Fibroblast of villous mesenchyme (primary cell): Measurements from ENCODE around the gene TBX2. TPM values are rescaled to one million over a fixed set of nuclear protein-coding genes. Genes with fewer than 3 reads are reported as not detected.
A peak's percentile ranks its signal among the peaks of the same experiment; 100 is the strongest.
"Not testable (repeated sequence)": the region's sequence is repeated elsewhere in the genome, so short reads cannot be mapped to it uniquely, and the experiment has no call there.

Source experiments
- DNase-seq: peaks from one replicate; pipeline ENCODE4 v3.0.0-alpha.2; 2010; ENCODE audit warnings: low read depth
- H3K4me3 ChIP-seq: 2 replicates; pipeline ENCODE4 v1.5.1; 2011; ENCODE audit warnings: low read depth, mild to moderate bottlenecking, low read length
- CTCF ChIP-seq: IDR thresholded peaks from 2 replicates; pipeline ENCODE4 v1.5.1; 2012; ENCODE audit warnings: low read depth, mild to moderate bottlenecking, low read length; ENCODE audit not compliant: insufficient read depth
- total RNA-seq: library from RNA; depleted of rRNA; stranded (reverse); fragments of >200 nt; gene quantifications from 2 replicates; pipeline ENCODE4 v1.2.3, GENCODE V29; 2012

TBX2 gene
- total RNA-seq, 1 donor: 12.5 TPM

GRCh38 chr17:61442136-61442775 is 42.6 kb downstream of the TBX2 start:
- no peak for DNase-seq
- TF ChIP-seq CTCF: no peak
- H3K4me3 ChIP-seq: no peak overlapping the region

GRCh38 chr17:61442878-61443474 is 43.3 kb downstream of the TBX2 start:
- no peak for DNase-seq
- H3K4me3 ChIP-seq: no peak overlapping the region
- no peak for TF ChIP-seq CTCF

GRCh38 chr17:61443475-61443882 is 43.8 kb downstream of the TBX2 start:
- no peak overlapping the region for H3K4me3 ChIP-seq
- DNase-seq: no peak
- TF ChIP-seq CTCF: no peak

GRCh38 chr17:61444075-61444474 is 44.4 kb downstream of the TBX2 start:
- no peak overlapping the region for H3K4me3 ChIP-seq
- no peak for TF ChIP-seq CTCF
- no peak for DNase-seq

GRCh38 chr17:61444831-61445230 is 45.2 kb downstream of the TBX2 start:
- no peak overlapping the region for H3K4me3 ChIP-seq
- DNase-seq: peak; percentile 32
- no peak for TF ChIP-seq CTCF

- DNase-seq: no peak
- TF ChIP-seq CTCF: no peak
- H3K4me3 ChIP-seq: no peak overlapping the region
Observed at GRCh38 chr17:61447358-61447757, 47.7 kb downstream of the TBX2 start.

- TF ChIP-seq CTCF: no peak
- no peak for DNase-seq
- H3K4me3 ChIP-seq: no peak overlapping the region
Observed at GRCh38 chr17:61448042-61448441, 48.4 kb downstream of the TBX2 start.

GRCh38 chr17:61449140-61449539 is 49.5 kb downstream of the TBX2 start:
- not testable (repeated sequence) for DNase-seq, H3K4me3 ChIP-seq
